NCI-H82 treated with DMSO at 0.1 percent for 48 hours (cell line): ENCODE data around the gene ZC3H4.
A peak's percentile ranks its signal among the peaks of the same experiment; 100 is the strongest.

Experiments
- DNase-seq: peaks from one replicate; lab custom pipeline; 2025; ENCODE audit not compliant: unreplicated experiment; lab: John Stamatoyannopoulos, UW

ZC3H4 gene

GRCh38 chr19:47022541-47023447 is 90.8 kb downstream of the ZC3H4 start:
- DNase-seq = peak; percentile 85

GRCh38 chr19:47022140-47022536 is 91.4 kb downstream of the ZC3H4 start:
- no peak for DNase-seq

- DNase-seq = no peak
Observed at GRCh38 chr19:47021536-47022139, 91.9 kb downstream of the ZC3H4 start.

- DNase-seq = peak; percentile 20
Observed at GRCh38 chr19:47020992-47021496, 92.5 kb downstream of the ZC3H4 start.

GRCh38 chr19:47020132-47020805 is 93.3 kb downstream of the ZC3H4 start:
- no peak for DNase-seq

GRCh38 chr19:47019431-47020041 is 94.0 kb downstream of the ZC3H4 start, which contains the start of gene NPAS1:
NPAS1 (plus strand) TSS chr19:47019837; CDS start chr19:47021048, 1,211 bp downstream.
- peak; percentile 25 for DNase-seq

- no peak for DNase-seq
Observed at GRCh38 chr19:47018923-47019322, 94.7 kb downstream of the ZC3H4 start.
